ENCODE data around the gene OR52M1. TPM values are rescaled to one million over a fixed set of nuclear protein-coding genes. Genes with fewer than 3 reads are reported as not detected.

The OR52M1 gene
- total RNA-seq, 1 experiment from 2014 or later, result not detected

Other genes starting within 250 kb of the OR52M1 start
- gene OR52B4, start 176.8 kb upstream of the OR52M1 start, total RNA-seq (2014; rRNA removed; shearing (Covaris generic)), result not detected in 2 replicates
- 14.2 and 15.0 TPM in 2 replicates for gene TRIM21, start 151.5 kb upstream of the OR52M1 start, total RNA-seq (2014; rRNA removed; shearing (Covaris generic))
- not detected in 2 replicates for gene OR52K2, start 95.9 kb upstream of the OR52M1 start, total RNA-seq (2014; rRNA removed; shearing (Covaris generic))
- gene OR52K1, start 62.5 kb upstream of the OR52M1 start, total RNA-seq (2014; rRNA removed; shearing (Covaris generic)), result 0.07 TPM in 1 of 2 replicates, not detected in the other
- not detected in 2 replicates for gene OR52I2, start 36.6 kb downstream of the OR52M1 start, total RNA-seq (2014; rRNA removed; shearing (Covaris generic))
- 0.04 TPM in 1 of 2 replicates, not detected in the other for gene OR52I1, start 48.8 kb downstream of the OR52M1 start, total RNA-seq (2014; rRNA removed; shearing (Covaris generic))
- 6.3 and 7.3 TPM in 2 replicates for gene TRIM68, start 63.0 kb downstream of the OR52M1 start, total RNA-seq (2014; rRNA removed; shearing (Covaris generic))
- gene OR51D1, start 92.3 kb downstream of the OR52M1 start, total RNA-seq (2014; rRNA removed; shearing (Covaris generic)), result not detected in 2 replicates
- gene OR51E1, start 98.8 kb downstream of the OR52M1 start, total RNA-seq (2014; rRNA removed; shearing (Covaris generic)), result 0.15 TPM in 1 of 2 replicates, not detected in the other
- gene OR51E2, start 152.7 kb downstream of the OR52M1 start, total RNA-seq (2014; rRNA removed; shearing (Covaris generic)), result not detected in 2 replicates
- gene MMP26, start 159.6 kb downstream of the OR52M1 start, total RNA-seq (2014; rRNA removed; shearing (Covaris generic)), result not detected in 2 replicates
- gene OR51F1, start 224.7 kb downstream of the OR52M1 start, total RNA-seq (2014; rRNA removed; shearing (Covaris generic)), result not detected in 2 replicates